ENCODE measurements around the gene FER1L5. TPM values are rescaled to one million over a fixed set of nuclear protein-coding genes. Genes with fewer than 3 reads are reported as not detected.
A peak's percentile ranks its signal among the peaks of the same experiment; 100 is the strongest.

The FER1L5 gene
- total and polyA plus RNA-seq, 9 of the 15 experiments (the other 6 are each of a cell fraction or from before 2014, with no cell fraction given), result 0.01 TPM; not detected in 6

- TF ChIP-seq PREB (CRISPR knock-in tag; IDR thresholded peaks at IDR 0.05), result no peak
- peak; percentile 68 for TF ChIP-seq ATF3 (IDR thresholded peaks at IDR 0.05)
- TF ChIP-seq ATF3 (CRISPR knock-in tag; conservative IDR thresholded peaks at IDR 0.05), result no peak
- no peak for TF ChIP-seq NKRF (IDR thresholded peaks at IDR 0.05; ENCODE audit: borderline replicate concordance)
- TF ChIP-seq C11orf30 (IDR thresholded peaks at IDR 0.05; ENCODE audit: low read depth), result peak; percentile 22; the same call in 1 of the 2 replicates
- TF ChIP-seq CEBPG (CRISPR knock-in tag; IDR thresholded peaks at IDR 0.05), result no peak
- peak in 1 of 2 experiments; percentile 53; a peak in 2 of 4 replicates for TF ChIP-seq CEBPG (tag; conservative IDR thresholded peaks at IDR 0.05 in 1 of 2, IDR thresholded peaks at IDR 0.05 in 1 of 2)
- TF ChIP-seq ZNF431 (CRISPR knock-in tag; IDR thresholded peaks at IDR 0.05), result no peak
- TF ChIP-seq ZNF316 (IDR thresholded peaks at IDR 0.05), result 0 out of 2 replicates have a peak, but pooled peaks have one; percentile 15
- TF ChIP-seq ZNF740 (CRISPR knock-in tag; IDR thresholded peaks at IDR 0.05), result no peak
- no peak for TF ChIP-seq ZNF740 (tag; IDR thresholded peaks at IDR 0.05)
- peak; percentile 1 for TF ChIP-seq MEIS2 (IDR thresholded peaks at IDR 0.05; ENCODE audit: partially characterized antibody)
- peak; percentile 80 for TF ChIP-seq CEBPB (tag; IDR thresholded peaks at IDR 0.05)
- no peak for TF ChIP-seq ZNF764 (CRISPR knock-in tag; IDR thresholded peaks at IDR 0.05; ENCODE audit: low read depth)
- no peak for TF ChIP-seq IRF2 (CRISPR knock-in tag; IDR thresholded peaks at IDR 0.05)
- no peak for TF ChIP-seq MBD2 (IDR thresholded peaks at IDR 0.05; ENCODE audit: borderline replicate concordance, low read depth)
- TF ChIP-seq CREB3L1 (IDR thresholded peaks at IDR 0.05; ENCODE audit: borderline replicate concordance, low read depth), result no peak
- TF ChIP-seq SMAD2 (IDR thresholded peaks at IDR 0.05; ENCODE audit: low read depth, low read length), result no peak
- TF ChIP-seq RBM25 (IDR thresholded peaks at IDR 0.05; ENCODE audit: low read depth, low read length, severe bottlenecking), result no peak
Measured at GRCh38 chr2:96665083-96665569, 22.6 kb downstream of the FER1L5 start (continued).
